Stimulated activated CD8-positive, alpha-beta memory T cell treated with anti-CD3 and anti-CD28 coated beads, Interleukin-12 subunit alpha, Interleukin-12 subunit beta, amount 100 ng/mL, for 4 hours (primary cell): Measurements from ENCODE around the gene DPF3.
"Not testable (repeated sequence)": the region's sequence is repeated elsewhere in the genome, so short reads cannot be mapped to it uniquely, and the experiment has no call there.

Experiments used
- DNase-seq: peaks from one replicate; pipeline ENCODE4 v3.0.0-alpha.2; 2020; ENCODE audit warnings: low read depth

DPF3 gene

GRCh38 chr14:72774141-72774540 is 119.8 kb downstream of the DPF3 start:
- no peak for DNase-seq

GRCh38 chr14:72771561-72771960 is 122.3 kb downstream of the DPF3 start:
- no peak for DNase-seq

- DNase-seq: no peak
Observed at GRCh38 chr14:72766296-72766695, 127.6 kb downstream of the DPF3 start.

GRCh38 chr14:72763892-72764291 is 130.0 kb downstream of the DPF3 start:
- DNase-seq: no peak

- no peak for DNase-seq
Observed at GRCh38 chr14:72759670-72760069, 134.2 kb downstream of the DPF3 start.

- DNase-seq: no peak
Observed at GRCh38 chr14:72758993-72759392, 134.9 kb downstream of the DPF3 start.

- DNase-seq: no peak
Observed at GRCh38 chr14:72758420-72758819, 135.5 kb downstream of the DPF3 start.

- DNase-seq: no peak
Observed at GRCh38 chr14:72756967-72757366, 136.9 kb downstream of the DPF3 start.

GRCh38 chr14:72755766-72756165 is 138.1 kb downstream of the DPF3 start:
- DNase-seq: no peak

GRCh38 chr14:72754949-72755348 is 139.0 kb downstream of the DPF3 start:
- no peak for DNase-seq

GRCh38 chr14:72753879-72754400 is 140.0 kb downstream of the DPF3 start:
- DNase-seq: no peak

- DNase-seq: no peak
Observed at GRCh38 chr14:72753044-72753710, 140.7 kb downstream of the DPF3 start.

- DNase-seq: no peak
Observed at GRCh38 chr14:72752034-72752412, 141.9 kb downstream of the DPF3 start.

- DNase-seq: no peak
Observed at GRCh38 chr14:72751276-72752033, 142.4 kb downstream of the DPF3 start.

- DNase-seq: not testable (repeated sequence)
Observed at GRCh38 chr14:72748921-72749320, 145.0 kb downstream of the DPF3 start.

- DNase-seq: no peak
Observed at GRCh38 chr14:72747652-72748051, 146.2 kb downstream of the DPF3 start.

- no peak for DNase-seq
Observed at GRCh38 chr14:72745991-72746980, 147.6 kb downstream of the DPF3 start.

- DNase-seq: no peak
Observed at GRCh38 chr14:72745546-72745945, 148.4 kb downstream of the DPF3 start.

GRCh38 chr14:72744416-72745120 is 149.3 kb downstream of the DPF3 start:
- DNase-seq: no peak

GRCh38 chr14:72743626-72744025 is 150.3 kb downstream of the DPF3 start:
- no peak for DNase-seq

- DNase-seq: no peak
Observed at GRCh38 chr14:72742838-72743195, 151.1 kb downstream of the DPF3 start.
